NOMO-1 treated with dmso at 0.1 percent for 144 hours (cell line): ENCODE results near the gene SHTN1.

Source experiments
- DNase-seq: peaks from one replicate; lab custom pipeline; 2025; ENCODE audit not compliant: unreplicated experiment; lab: John Stamatoyannopoulos, UW

SHTN1 gene

DNA sequence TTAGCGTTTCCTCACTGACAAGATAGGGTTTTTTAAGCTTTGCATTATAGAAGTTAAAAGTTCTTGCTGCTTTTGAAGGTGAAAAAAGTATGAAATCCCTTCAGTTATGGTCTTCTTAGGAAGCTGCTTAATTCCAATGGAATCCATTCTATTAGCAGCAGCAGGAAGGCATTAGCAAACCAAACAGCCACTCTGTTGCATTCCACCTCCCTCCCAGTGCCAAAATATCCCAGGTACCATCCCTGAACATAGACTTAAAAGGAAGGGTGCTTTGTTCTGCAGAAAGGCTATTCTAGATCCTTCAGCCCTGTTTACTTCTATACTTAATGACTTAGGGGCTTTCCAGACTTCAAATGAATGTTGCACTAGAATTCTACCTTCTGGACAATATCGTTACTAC, 131.9 kb downstream of the SHTN1 start:
- DNase-seq: no peak

DNA sequence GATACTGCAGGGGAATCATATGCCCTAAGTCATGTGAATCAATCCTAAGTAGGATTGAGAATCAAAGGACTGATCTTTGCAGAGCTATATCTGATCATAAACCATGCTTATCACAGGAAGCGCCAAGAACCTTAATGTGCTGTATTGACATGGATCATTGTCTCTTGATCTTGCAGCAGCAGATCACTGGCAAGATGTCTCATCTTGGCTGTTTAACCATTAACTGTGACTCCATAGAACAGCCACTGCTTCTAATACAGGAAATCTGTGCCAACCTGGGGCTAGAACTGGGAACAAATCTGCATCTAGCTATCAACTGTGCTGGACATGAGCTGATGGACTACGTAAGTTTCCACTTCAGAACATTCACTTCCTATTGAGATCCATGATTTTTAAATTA, 134.0 kb downstream of the SHTN1 start:
- no peak for DNase-seq

DNA sequence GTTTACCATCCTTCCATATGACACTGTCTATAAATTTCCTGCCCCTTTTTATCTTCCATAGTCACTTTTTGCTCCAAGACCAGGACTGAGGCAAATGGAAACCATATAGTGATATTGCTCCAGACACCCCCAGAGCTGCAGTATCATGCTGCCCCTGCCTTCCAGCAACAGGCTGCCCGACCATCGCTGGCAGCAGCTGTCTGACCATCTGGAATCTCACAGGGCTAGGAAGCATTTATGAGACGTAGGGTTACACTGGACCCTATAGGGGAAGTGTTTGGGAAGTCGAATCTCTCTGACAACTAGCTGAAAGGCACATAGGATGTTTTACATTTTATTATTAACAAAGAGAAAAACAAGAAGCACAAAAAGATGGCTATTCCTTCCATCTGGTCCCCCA, 136.3 kb downstream of the SHTN1 start:
- DNase-seq: no peak

DNA sequence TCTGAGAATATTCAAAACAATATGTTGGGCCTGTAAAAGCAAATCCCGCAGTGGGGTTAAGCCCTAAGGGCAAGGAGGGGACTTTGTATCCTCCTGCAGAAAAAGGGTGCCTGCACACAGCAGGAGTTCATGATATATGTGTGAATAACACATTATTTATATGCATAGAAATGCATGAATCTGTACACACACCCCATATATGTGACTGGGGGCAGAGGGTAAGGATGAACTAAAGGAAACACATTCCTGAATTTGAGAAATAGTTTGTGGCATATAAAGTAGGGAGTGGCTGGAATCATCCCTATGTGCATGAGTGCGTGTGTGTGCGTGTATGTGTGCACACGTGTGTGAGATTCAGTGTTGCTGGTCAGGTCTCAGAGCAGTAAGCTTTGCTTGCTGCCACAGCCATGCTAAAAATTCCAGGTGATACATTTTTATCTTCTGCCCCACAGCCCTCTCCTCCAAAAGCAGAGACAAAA, 136.8 kb downstream of the SHTN1 start:
- DNase-seq: no peak

DNA sequence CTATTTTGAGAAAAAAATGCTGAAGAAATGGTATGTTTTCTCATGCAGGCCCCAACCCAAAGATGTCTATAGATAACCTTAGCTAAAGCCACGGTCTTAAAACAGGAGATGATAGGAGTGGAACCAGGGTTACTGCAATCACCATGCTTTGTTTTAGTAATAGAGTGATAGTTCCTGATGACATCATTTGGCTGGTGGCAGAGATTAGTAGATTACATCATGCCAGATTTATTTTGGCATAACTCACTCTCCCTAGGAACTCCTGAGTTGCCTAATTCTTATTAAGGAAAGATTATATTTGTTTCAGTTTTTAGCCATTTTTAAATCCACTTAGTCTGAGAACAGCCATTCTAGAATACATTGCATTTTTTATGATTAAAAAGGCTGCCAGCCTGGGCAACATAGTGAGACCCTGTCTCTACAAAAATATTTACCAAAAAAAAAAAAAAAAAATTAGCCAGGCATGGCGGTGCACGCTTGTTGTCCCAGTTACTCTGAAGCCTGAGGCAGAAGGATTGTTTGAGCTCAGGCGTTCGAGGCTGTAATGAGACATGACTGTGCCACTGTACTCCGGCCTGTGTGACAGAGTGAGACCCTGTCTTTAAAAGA, 137.9 kb downstream of the SHTN1 start:
- no peak for DNase-seq

DNA sequence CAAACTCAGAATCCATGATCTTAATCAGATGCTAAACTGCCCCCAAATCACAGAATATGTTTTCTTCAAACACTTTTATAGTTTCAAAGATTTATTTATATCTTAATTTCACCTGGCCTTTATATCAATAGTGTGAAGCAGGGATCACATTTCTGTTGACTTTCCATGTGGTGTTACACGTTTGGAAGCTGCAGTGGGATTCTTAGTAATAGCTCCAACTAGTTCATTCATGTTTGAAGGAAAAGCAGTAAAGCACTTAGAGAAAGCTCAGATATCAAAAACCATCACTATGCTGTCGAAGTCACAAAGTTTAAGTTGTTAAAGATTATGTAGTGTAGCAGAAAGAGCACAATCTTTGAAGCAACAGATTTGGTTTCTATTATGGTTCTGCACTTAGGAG, 138.9 kb downstream of the SHTN1 start:
- no peak for DNase-seq

DNA sequence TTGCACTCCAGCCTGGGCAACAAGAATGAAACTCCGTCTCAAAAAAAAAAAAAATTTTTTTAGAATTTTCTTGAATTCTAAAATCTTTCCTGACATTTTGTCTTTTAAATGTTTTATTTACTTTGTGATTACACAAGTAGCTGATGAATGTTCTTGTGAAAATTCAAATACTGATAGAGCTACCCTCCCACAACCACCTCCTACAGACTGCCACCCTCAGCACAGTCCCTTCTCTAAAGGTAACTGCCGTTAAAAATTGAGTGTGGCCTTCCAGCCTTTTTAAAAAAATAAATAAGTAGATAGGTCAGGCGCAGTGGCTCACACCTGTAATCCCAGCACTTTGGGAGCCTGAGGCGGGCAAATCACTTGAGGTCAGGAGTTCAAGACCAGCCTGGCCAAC, 140.6 kb downstream of the SHTN1 start:
- no peak for DNase-seq

DNA sequence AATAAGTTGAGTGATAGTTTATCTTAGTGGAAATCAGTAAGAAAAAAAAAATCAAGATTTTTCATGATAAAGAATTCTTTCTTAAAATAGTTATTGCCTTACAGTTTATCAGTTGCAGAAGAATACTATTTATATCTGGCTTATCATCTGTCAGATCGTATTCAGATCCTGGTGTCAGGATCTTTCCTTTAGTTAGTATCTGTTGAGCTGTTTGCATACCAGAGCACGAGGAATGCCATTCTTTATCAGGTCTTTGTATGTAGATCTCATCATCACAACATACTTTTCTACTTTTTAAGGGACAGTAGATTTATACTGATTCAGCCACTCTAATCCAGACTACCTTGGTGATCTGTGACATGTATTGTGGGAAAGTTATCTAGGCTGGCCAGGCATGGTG, 143.2 kb downstream of the SHTN1 start:
- DNase-seq: no peak

DNA sequence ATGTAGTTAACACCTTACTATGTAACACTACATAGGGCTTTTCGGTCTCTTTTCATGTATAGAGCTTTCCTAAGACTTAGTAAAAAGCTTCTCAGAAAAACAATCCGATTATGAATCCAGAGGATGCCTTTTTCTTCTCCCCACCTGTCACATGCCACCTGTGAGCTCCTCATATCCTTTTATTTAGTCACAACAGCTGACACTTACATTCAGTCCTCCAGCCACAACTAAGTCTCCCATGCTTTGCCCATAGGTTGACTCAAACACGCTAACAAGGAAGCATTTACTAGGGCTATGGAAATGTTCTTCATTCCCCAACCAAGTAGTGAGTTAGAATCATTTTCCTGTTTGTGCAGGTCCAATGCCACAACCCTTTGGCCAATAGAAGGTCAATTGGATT, 147.8 kb downstream of the SHTN1 start:
- no peak for DNase-seq

DNA sequence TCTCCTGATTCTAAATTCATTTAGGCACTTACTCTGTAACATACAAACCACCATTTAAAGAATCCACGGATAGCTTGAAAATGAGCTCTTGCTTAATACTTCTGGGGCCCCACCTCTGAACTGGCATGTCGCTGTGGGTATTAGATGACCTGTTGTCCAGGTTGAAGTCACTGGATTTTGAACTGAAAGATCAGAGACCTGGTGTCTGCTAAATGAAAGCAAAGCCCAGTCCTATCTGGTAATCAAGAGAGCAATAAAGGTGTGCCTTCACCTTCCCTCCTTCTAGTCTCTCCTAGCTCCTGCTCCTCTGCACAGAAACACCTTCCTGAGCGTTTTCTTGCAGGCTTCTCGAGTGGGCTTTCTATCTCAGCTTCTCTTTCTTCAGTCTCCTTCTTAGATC, 151.3 kb downstream of the SHTN1 start:
- DNase-seq: no peak

DNA sequence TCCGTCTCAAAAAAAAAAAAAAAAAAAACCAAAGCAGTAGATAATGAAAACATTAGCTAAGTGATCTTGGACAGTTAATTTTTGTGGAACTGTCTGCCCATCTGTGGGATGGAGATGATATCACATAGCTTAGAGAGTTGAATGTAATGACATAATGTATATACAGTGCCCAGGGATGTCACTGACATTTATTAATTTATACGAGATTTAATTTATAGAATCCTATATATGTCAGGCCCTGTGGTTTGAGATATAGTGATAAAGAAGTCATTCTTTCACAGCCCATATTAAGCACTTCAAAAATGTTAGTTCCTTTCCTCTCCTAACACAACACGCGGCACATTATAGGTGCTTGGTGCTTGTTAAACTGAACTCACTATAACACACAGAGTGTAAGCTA, 151.7 kb downstream of the SHTN1 start:
- DNase-seq: no peak

DNA sequence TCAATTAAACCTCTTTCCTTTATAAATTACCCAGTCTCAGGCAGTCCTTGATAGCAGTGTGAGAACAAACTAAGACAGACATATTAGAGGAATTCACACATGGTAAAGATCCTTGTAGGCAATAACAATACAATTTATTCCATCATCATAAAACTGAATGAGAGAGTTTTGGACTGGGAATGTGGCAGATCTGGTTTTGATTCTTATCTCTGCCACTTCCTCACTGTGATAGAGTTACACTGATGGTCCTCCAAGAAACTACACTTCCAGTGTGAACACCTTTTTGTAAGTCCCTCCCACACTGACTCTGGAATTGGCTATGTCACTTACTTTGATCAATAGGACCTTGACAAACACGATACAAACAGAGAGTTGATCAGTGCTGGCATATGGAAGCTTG, 152.7 kb downstream of the SHTN1 start:
- no peak for DNase-seq

DNA sequence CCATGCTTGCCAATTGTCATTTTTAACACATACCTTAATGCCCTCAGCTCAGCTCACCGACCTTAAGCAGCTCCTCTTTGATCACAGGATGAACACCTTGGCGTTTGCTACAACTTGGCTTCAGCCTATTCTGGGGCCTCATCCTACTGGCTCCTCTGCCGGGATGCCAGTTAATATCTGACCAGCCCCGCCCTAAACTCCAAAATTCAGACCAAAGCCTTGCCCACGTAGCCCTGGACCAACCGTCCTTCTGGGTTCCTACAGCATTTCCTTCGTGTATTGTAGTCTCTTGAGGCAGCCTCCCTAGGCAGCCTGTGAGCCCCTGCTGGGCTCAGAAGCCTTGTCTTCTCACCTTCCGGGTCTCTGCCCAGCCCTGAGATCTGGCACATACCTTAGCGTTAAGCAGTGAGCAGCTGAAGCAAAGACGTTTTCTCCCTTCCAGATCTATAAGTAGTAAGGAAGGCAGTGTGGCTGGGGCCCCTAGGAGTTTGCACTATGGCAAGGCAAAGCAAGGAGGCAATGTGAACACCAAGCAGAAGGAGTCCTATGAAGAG, 154.9 kb downstream of the SHTN1 start:
- no peak for DNase-seq

DNA sequence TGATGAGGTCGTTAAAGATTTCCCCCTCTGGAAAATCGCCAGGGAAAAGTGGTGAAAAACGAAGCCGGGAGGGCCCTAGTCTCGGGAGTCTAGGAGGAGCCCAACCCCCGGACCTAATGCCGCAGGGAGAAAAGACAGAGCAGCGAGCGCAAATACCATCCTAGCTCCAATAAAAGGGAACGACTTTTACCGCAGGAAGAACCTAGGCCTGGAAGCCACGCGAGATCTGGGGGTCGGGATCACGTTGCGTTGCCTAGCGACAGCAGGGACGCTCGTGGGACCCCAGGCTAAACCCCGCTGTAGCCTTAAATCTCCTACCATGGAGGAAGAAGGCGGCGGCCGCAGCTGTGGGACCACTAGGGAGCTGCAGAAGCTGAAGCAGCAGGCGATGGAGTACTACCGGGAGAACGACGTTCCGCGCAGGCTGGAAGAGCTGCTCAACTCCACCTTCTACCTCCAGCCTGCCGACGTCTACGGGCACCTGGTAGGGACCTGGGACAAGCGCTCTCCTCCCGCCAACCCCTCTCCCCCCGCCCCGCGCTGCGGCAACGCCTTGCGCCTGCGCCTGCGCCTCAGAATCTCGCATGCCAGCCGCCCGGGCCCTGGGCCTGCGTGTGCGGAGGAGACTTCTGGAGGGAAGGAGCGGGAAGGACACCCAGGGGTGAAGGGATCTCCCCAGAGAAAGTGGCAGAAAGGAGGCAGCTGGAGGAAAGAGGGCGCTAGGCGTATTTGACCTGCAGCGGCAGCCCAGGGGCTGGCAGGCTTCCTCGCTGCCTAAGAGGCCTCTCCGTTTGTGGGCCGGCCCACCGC, 155.5 kb downstream of the SHTN1 start, which contains the start of gene ENO4:
Gene ENO4, plus strand, starts transcription at position 252 of the 810 bp plus-strand sequence. Its CDS starts 68 bp downstream, at position 320.
- no peak for DNase-seq

DNA sequence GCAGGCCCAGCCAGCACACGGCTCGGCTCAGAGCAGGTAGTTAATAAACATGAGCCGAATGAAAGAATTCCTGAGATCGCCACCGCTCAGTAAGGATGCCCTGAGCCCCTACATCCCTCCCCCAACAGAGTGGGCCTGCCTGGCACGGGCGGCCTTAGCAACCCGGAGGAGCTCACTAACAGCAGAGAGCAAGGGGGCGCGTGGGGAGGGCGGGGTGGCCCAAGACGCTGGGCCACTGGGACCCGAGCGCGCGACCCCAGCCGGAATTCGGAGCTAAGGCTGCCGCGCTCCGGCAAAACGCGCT, 156.1 kb downstream of the SHTN1 start:
- DNase-seq: no peak

DNA sequence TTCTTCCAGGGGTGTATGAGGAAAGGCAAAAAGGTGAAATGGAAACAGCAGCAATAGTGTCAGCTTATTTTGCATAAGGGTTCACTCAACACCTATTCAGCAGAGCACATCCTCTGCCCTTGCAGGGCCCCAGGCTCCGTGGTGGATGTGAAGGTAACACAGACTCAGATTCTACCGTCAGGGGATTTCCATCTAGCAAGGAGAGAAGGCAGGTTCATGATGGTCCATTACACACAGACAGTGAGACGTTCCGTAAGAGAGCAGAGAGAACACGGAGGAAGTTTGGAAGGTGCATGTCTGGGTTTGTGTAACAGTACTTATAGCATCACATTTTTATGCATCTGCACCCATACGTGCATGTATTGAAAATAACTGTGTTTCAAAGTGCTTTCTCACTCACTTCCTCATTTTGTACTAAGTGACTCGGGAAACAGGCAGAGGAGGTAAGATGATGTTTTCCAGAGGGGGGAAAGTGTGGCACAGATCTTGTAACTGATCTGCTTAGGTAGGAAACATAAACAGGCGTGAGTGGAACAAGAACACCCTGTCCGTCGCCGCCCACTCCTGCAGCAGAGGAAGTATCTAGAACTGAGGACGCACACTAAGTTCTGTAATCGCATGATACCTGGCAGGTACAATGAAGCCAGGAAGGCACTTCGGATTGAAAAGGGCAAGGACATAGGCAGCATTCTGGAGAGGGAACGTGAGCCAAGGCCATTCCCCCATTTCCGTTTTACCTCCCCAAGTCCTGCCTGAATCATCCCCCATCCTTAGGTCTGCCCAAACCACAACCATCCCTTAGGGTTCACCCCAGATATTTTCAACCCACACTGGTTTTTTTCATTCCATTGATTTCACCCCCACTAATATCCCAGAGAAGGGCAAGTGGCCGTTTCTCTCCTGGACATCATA, 156.7 kb downstream of the SHTN1 start:
- DNase-seq: no peak

DNA sequence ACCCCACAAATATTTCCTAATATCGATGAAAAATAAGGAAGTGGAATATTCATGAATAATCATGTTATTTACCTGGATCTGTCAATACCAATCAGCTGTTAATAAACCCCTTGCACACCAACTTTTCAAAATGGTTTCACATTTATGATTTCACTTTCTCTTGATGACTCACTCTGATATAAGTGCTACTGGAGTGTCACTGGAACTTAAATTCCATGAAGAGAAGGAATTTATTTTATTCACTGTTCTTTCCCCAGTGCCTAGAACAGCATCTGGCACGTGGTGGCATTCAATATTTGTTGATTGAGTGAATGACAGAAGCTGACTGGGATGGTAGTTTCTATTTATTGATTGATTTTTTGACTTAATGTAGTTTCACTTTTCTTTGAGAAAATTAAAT, 159.2 kb downstream of the SHTN1 start:
- DNase-seq: no peak

DNA sequence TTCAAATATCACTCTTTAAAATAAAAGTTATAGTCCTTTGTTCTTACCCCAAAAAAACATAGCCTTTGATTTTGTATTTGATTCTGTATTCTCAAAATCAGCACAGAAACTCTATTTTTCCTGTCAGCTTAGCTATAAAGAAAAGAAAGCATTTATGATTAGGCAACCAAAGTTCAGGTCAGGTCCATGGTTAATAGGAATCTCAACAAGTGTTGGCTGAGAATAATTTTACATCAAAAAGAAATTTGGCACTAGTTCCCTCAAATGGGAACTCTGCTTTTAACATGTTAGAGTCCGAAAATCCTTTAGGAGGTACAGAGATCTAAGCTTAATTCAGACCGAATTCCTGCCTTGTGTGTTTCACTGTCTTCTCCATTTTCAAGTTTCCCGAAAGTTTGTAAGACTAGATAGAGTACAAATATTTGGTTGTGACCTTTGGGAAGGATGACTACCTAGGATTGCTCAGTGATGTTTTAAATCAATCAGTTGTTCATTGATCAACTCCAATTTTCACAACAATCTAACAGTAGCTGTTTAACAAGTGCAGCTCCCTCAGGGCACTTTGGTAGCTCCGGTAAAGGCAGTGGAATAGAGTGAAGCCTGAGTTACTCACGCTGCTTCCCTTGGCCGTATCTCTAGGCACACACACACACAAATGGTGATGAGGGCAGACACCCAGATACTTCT, 164.5 kb downstream of the SHTN1 start:
- no peak for DNase-seq

DNA sequence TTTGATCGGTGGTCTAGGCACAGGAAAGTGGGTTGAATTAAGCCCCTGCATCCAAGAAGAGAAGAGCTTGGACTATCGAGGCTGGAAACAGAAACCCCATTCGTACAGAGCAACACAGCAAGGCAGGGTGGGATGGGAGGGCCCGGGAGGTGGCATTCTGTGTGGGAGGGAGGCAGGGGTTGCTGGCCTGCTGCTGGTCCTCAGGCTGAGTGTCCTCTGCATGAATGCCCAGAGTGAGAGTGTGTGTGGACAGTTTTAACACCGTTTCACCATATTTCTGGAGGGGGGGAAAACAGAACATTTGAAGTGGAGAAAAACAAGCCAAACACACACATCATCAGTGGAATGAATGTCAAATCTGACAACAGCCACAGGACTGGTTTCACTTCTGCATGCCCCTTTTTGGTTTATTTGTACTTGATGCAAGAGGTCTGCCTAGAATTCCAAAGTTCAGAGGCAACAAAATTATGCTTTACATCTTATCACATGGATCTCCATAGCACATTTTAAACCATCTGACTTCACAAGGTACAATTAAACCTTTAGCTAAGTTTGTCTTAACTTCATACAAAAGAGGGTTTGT, 166.8 kb downstream of the SHTN1 start:
- peak; percentile 29 for DNase-seq

DNA sequence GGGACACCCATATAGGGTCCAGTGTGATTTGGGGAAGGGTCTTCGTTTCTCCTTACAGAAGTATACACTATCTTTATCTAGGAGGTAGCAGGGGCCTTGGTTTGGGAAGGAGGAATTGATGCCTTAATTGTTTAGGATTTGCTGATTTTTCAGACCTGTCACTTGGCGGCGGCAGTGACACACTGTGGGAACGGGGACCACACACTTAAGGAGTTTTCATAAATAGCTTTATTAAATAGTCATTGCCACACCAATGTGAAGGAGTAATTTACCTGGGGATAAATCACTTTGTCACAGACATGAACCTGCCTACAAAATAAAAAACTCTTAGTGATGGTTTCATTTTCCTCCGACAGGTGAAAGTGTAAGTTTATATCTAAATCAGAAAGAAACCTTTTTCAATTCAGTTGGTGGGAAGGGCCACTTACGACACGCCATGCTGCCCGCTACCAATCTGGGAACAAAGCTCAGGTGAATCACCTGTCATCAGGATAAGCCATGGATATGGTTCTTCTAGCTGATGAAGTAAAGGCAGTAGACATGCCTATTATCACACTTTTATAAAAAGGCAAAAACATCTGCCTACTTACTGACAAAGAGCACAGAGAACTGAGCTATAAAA, 168.0 kb downstream of the SHTN1 start:
- no peak for DNase-seq
